ENCODE measurements around the gene CTXN1.

- TF ChIP-seq RAD21 (IDR thresholded peaks at IDR 0.05; ENCODE audit: low read length), result no peak
- TF ChIP-seq MXI1 (IDR thresholded peaks at IDR 0.05; ENCODE audit: low read depth, low read length), result no peak
- TF ChIP-seq, protein P1, sequence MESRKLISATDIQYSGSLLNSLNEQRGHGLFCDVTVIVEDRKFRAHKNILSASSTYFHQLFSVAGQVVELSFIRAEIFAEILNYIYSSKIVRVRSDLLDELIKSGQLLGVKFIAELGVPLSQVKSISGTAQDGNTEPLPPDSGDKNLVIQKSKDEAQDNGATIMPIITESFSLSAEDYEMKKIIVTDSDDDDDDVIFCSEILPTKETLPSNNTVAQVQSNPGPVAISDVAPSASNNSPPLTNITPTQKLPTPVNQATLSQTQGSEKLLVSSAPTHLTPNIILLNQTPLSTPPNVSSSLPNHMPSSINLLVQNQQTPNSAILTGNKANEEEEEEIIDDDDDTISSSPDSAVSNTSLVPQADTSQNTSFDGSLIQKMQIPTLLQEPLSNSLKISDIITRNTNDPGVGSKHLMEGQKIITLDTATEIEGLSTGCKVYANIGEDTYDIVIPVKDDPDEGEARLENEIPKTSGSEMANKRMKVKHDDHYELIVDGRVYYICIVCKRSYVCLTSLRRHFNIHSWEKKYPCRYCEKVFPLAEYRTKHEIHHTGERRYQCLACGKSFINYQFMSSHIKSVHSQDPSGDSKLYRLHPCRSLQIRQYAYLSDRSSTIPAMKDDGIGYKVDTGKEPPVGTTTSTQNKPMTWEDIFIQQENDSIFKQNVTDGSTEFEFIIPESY (IDR thresholded peaks at IDR 0.05; ENCODE audit: borderline replicate concordance, low read depth), result no peak
- TF ChIP-seq, protein P2, sequence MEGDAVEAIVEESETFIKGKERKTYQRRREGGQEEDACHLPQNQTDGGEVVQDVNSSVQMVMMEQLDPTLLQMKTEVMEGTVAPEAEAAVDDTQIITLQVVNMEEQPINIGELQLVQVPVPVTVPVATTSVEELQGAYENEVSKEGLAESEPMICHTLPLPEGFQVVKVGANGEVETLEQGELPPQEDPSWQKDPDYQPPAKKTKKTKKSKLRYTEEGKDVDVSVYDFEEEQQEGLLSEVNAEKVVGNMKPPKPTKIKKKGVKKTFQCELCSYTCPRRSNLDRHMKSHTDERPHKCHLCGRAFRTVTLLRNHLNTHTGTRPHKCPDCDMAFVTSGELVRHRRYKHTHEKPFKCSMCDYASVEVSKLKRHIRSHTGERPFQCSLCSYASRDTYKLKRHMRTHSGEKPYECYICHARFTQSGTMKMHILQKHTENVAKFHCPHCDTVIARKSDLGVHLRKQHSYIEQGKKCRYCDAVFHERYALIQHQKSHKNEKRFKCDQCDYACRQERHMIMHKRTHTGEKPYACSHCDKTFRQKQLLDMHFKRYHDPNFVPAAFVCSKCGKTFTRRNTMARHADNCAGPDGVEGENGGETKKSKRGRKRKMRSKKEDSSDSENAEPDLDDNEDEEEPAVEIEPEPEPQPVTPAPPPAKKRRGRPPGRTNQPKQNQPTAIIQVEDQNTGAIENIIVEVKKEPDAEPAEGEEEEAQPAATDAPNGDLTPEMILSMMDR (IDR thresholded peaks at IDR 0.05), result no peak
- TF ChIP-seq SMC3 (IDR thresholded peaks at IDR 0.05; ENCODE audit: low read depth, low read length), result no peak
- TF ChIP-seq, protein P3, sequence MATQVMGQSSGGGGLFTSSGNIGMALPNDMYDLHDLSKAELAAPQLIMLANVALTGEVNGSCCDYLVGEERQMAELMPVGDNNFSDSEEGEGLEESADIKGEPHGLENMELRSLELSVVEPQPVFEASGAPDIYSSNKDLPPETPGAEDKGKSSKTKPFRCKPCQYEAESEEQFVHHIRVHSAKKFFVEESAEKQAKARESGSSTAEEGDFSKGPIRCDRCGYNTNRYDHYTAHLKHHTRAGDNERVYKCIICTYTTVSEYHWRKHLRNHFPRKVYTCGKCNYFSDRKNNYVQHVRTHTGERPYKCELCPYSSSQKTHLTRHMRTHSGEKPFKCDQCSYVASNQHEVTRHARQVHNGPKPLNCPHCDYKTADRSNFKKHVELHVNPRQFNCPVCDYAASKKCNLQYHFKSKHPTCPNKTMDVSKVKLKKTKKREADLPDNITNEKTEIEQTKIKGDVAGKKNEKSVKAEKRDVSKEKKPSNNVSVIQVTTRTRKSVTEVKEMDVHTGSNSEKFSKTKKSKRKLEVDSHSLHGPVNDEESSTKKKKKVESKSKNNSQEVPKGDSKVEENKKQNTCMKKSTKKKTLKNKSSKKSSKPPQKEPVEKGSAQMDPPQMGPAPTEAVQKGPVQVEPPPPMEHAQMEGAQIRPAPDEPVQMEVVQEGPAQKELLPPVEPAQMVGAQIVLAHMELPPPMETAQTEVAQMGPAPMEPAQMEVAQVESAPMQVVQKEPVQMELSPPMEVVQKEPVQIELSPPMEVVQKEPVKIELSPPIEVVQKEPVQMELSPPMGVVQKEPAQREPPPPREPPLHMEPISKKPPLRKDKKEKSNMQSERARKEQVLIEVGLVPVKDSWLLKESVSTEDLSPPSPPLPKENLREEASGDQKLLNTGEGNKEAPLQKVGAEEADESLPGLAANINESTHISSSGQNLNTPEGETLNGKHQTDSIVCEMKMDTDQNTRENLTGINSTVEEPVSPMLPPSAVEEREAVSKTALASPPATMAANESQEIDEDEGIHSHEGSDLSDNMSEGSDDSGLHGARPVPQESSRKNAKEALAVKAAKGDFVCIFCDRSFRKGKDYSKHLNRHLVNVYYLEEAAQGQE (IDR thresholded peaks at IDR 0.05; ENCODE audit: low read depth, low read length), result no peak
- no peak for TF ChIP-seq YY1 (IDR thresholded peaks at IDR 0.05; ENCODE audit: low read depth)
Observed at GRCh38 chr19:7883105-7883504, 42.8 kb downstream of the CTXN1 start.

All from SK-N-SH (cell line).